GM21367 (cell line): ENCODE results near the gene FOXL2NB.

ENCODE experiments used
- ATAC-seq: cut with Tn5 transposase; IDR thresholded peaks from one replicate; pipeline ENCODE4 v1.9.1; 2021; ENCODE audit not compliant: unreplicated experiment

The FOXL2NB gene

GRCh38 chr3:138928727-138929372 lies 18.2 kb upstream of the FOXL2NB start:
- no peak for ATAC-seq

GRCh38 chr3:138933068-138933668 lies 13.8 kb upstream of the FOXL2NB start:
- ATAC-seq, result no peak

GRCh38 chr3:138933981-138934691 lies 12.9 kb upstream of the FOXL2NB start:
- ATAC-seq, result no peak

GRCh38 chr3:138935505-138935862 lies 11.5 kb upstream of the FOXL2NB start:
- ATAC-seq, result no peak

- ATAC-seq, result peak; percentile 70
These were observed 10.9 kb upstream of the FOXL2NB start for GRCh38 chr3:138935863-138936740.

GRCh38 chr3:138936741-138937689 lies 10.0 kb upstream of the FOXL2NB start:
- ATAC-seq, result peak; percentile 13

- ATAC-seq, result no peak
These were observed 9.3 kb upstream of the FOXL2NB start for GRCh38 chr3:138937690-138938055.

- no peak for ATAC-seq
These were observed 8.8 kb upstream of the FOXL2NB start for GRCh38 chr3:138938056-138938876.

- ATAC-seq, result no peak
These were observed 8.0 kb upstream of the FOXL2NB start for GRCh38 chr3:138938877-138939560.

- no peak for ATAC-seq
These were observed 7.3 kb upstream of the FOXL2NB start for GRCh38 chr3:138939561-138940241.

GRCh38 chr3:138940446-138940845 lies 6.6 kb upstream of the FOXL2NB start:
- ATAC-seq, result no peak

GRCh38 chr3:138941259-138941885 lies 5.6 kb upstream of the FOXL2NB start:
- no peak for ATAC-seq

GRCh38 chr3:138942271-138942670 lies 4.7 kb upstream of the FOXL2NB start:
- no peak for ATAC-seq

- ATAC-seq, result no peak
These were observed 4.0 kb upstream of the FOXL2NB start for GRCh38 chr3:138942861-138943623.

GRCh38 chr3:138943724-138944653 lies 3.0 kb upstream of the FOXL2NB start:
- no peak for ATAC-seq

- no peak for ATAC-seq
These were observed 2.4 kb upstream of the FOXL2NB start for GRCh38 chr3:138944654-138944928.
